IMR-90 (cell line): ENCODE results near the gene SUCLA2. TPM values are rescaled to one million over a fixed set of nuclear protein-coding genes. Genes with fewer than 3 reads are reported as not detected.

Experiments used
- ATAC-seq: fragments of 200-7000 bp; cut with Tn5 transposase; 2 replicates; pipeline ENCODE4 v1.9.1; 2020; ENCODE audit warnings: low read depth, mild to moderate bottlenecking, moderate library complexity
- Bru-seq: library from RNA; stranded (reverse); fragments of 400-500 nt; gene quantifications from one replicate; lab custom pipeline; 2021; lab: Mats Ljungman, UMichigan
- BruChase-seq, 2 experiments: library from RNA; stranded (reverse); fragments of 400-500 nt; gene quantifications; one replicate each; lab custom pipeline; 2021; lab: Mats Ljungman, UMichigan
- BruUV-seq: library from RNA; stranded (reverse); fragments of 400-500 nt; replicated peaks from 2 replicates; lab custom pipeline; 2021; lab: Mats Ljungman, UMichigan
- CTCF ChIA-PET: fragments of 300-600 bp; formaldehyde crosslinking; extraction: SDS; loops from one replicate; lab custom pipeline; 2021; ENCODE audit warnings: antibody characterized with exemption; lab: Yijun Ruan, JAX
- POLR2A ChIA-PET: fragments of 300-600 bp; sonication (Branson Sonifier 250); formaldehyde crosslinking; loops from one replicate; lab custom pipeline; 2022; ENCODE audit warnings: antibody characterized with exemption; ENCODE audit not compliant: unreplicated experiment; lab: Charles Lee
- DNase-seq: peaks from one replicate; pipeline ENCODE4 v3.0.0; 2013
- H2AFZ ChIP-seq: replicated peaks from 2 replicates; pipeline ENCODE3; 2013; ENCODE audit warnings: low read length, mild to moderate bottlenecking; ENCODE audit not compliant: poor library complexity
- H2AK5ac ChIP-seq: 2 replicates; pipeline ENCODE4 v1.6.1; 2013; ENCODE audit warnings: low read depth, low read length, inconsistent platforms
- H2AK9ac ChIP-seq: replicated peaks from 2 replicates; pipeline ENCODE3; 2013; ENCODE audit warnings: mild to moderate bottlenecking, low read depth, low read length, moderate library complexity; ENCODE audit not compliant: poor library complexity
- H2BK120ac ChIP-seq: 2 replicates; pipeline ENCODE4 v1.6.1; 2013; ENCODE audit warnings: low read depth, low read length, inconsistent platforms
- H2BK15ac ChIP-seq: 3 replicates; pipeline ENCODE4 v1.6.1; 2013; ENCODE audit warnings: low read depth, low read length, inconsistent platforms
- H2BK20ac ChIP-seq: 2 replicates; pipeline ENCODE4 v1.6.1; 2013; ENCODE audit warnings: low read depth, mild to moderate bottlenecking, inconsistent platforms, low read length, moderate library complexity
- H2BK5ac ChIP-seq: 2 replicates; pipeline ENCODE4 v1.6.1; 2013; ENCODE audit warnings: mild to moderate bottlenecking, low read depth, low read length, inconsistent platforms; ENCODE audit not compliant: poor library complexity, severe bottlenecking
- H3K14ac ChIP-seq: replicated peaks from 2 replicates; pipeline ENCODE4 v1.6.1; 2013; ENCODE audit warnings: low read depth, low read length, inconsistent platforms
- H3K18ac ChIP-seq: 2 replicates; pipeline ENCODE4 v1.6.1; 2013; ENCODE audit warnings: low read depth, low read length, control low read depth
- H3K23ac ChIP-seq: 2 replicates; pipeline ENCODE4 v1.6.1; 2013; ENCODE audit warnings: low read depth, low read length, inconsistent platforms
- H3K27ac ChIP-seq: 2 replicates; pipeline ENCODE4 v1.5.1; 2013; ENCODE audit warnings: mild to moderate bottlenecking, control low read depth, low read length; ENCODE audit not compliant: insufficient read depth
- H3K27me3 ChIP-seq: 2 replicates; pipeline ENCODE4 v1.6.1; 2013; ENCODE audit warnings: low read length; ENCODE audit not compliant: control insufficient read depth, insufficient read depth
- H3K36me3 ChIP-seq: 2 replicates; pipeline ENCODE4 v1.6.1; 2013; ENCODE audit warnings: low read length, mixed read lengths; ENCODE audit not compliant: control insufficient read depth, insufficient read depth
- H3K4ac ChIP-seq: 2 replicates; pipeline ENCODE4 v1.6.1; 2013; ENCODE audit warnings: low read depth, low read length, inconsistent platforms
- H3K4me1 ChIP-seq: 2 replicates; pipeline ENCODE4 v1.6.1; 2013; ENCODE audit warnings: low read length, mixed read lengths; ENCODE audit not compliant: control insufficient read depth, insufficient read depth
- H3K4me2 ChIP-seq: 2 replicates; pipeline ENCODE4 v1.6.1; 2013; ENCODE audit warnings: low read depth, mild to moderate bottlenecking, control low read depth, low read length, moderate library complexity
- H3K4me3 ChIP-seq: 2 replicates; pipeline ENCODE4 v1.5.1; 2013; ENCODE audit warnings: low read depth, mild to moderate bottlenecking, control low read depth, low read length, moderate library complexity; ENCODE audit not compliant: insufficient read depth
- H3K56ac ChIP-seq: 2 replicates; pipeline ENCODE4 v1.6.1; 2013; ENCODE audit warnings: low read length, inconsistent platforms; ENCODE audit not compliant: insufficient read depth; ENCODE audit errors: extremely low read depth
- H3K79me1 ChIP-seq, 2 experiments: 2 replicates each; pipeline ENCODE4 v1.6.1; 2013; ENCODE audit warnings: low read length in 2 of 2, inconsistent platforms in 1 of 2, low read depth in 1 of 2
- H3K9ac ChIP-seq: 2 replicates; pipeline ENCODE4 v1.6.1; 2013; ENCODE audit warnings: low read depth, low read length, control low read depth
- H3K9me1 ChIP-seq: 2 replicates; pipeline ENCODE4 v1.6.1; 2013; ENCODE audit warnings: low read length, inconsistent platforms; ENCODE audit not compliant: insufficient read depth
- H3K9me3 ChIP-seq: 2 replicates; pipeline ENCODE4 v1.6.1; 2013; ENCODE audit warnings: low read length; ENCODE audit not compliant: control insufficient read depth, insufficient read depth
- H4K20me1 ChIP-seq: 2 replicates; pipeline ENCODE4 v1.6.1; 2013; ENCODE audit warnings: low read length, inconsistent platforms; ENCODE audit not compliant: insufficient read depth
- H4K5ac ChIP-seq: 2 replicates; pipeline ENCODE4 v1.6.1; 2013; ENCODE audit warnings: mild to moderate bottlenecking, low read depth, low read length, control low read depth
- H4K8ac ChIP-seq, 2 experiments: 2 replicates each; pipeline ENCODE4 v1.6.1; 2013; ENCODE audit warnings: low read depth in 2 of 2, low read length in 2 of 2, control low read depth in 1 of 2, inconsistent platforms in 1 of 2
- H4K91ac ChIP-seq: 2 replicates; pipeline ENCODE4 v1.6.1; 2013; ENCODE audit warnings: low read depth, low read length, inconsistent platforms; ENCODE audit not compliant: insufficient read depth
- BHLHE40 ChIP-seq: fragments of 150-350 bp; IDR thresholded peaks from 2 replicates; pipeline ENCODE4 v1.6.1; 2016; ENCODE audit warnings: mild to moderate bottlenecking, low read depth, low read length
- CHD1 ChIP-seq: IDR thresholded peaks from 2 replicates; pipeline ENCODE4 v1.6.1; 2012; ENCODE audit warnings: low read depth, low read length, improper control_type of control experiment
- MAZ ChIP-seq: IDR thresholded peaks from 2 replicates; pipeline ENCODE4 v1.6.1; 2012; ENCODE audit warnings: low read depth, mild to moderate bottlenecking, low read length, improper control_type of control experiment, moderate library complexity, borderline replicate concordance
- POLR2A ChIP-seq: IDR thresholded peaks from 2 replicates; pipeline ENCODE4 v1.6.1; 2012; ENCODE audit warnings: mild to moderate bottlenecking, low read depth, low read length
- WGBS, 2 experiments: methylation state at CpG; one replicate each; pipeline versions ENCODE4 v1.1.5 to v1.1.7; 2013; ENCODE audit warnings: missing lambda C conversion rate in 2 of 2; ENCODE audit not compliant: insufficient read length in 1 of 2; ENCODE audit errors: extremely low coverage in 2 of 2; 5-methylcytosine and 5-hydroxymethylcytosine counted together
- dilution Hi-C: fragments of 300-500 bp; cut with HindIII; formaldehyde crosslinking; loops from one replicate; pipeline ENCODE4 v1.14.3; 2018; ENCODE audit warnings: low sequenced_read_pairs; ENCODE audit not compliant: unreplicated experiment
- in situ Hi-C: fragments of 300-500 bp; cut with MboI; formaldehyde crosslinking; loops from 3 replicates; pipeline ENCODE4 v1.14.3; 2019; ENCODE audit warnings: low sequenced_read_pairs, inconsistent platforms, mixed read lengths
- intact Hi-C: fragments of 100-400 bp; cut with micrococcal nuclease; formaldehyde crosslinking; loops from 2 replicates; pipeline ENCODE4 v1.10.0; 2022
- long read RNA-seq: library from polyadenylated mRNA; unstranded; transcript quantifications from one replicate; pipeline ENCODE4 v2.0.0, GENCODE V29; 2021; ENCODE audit not compliant: unreplicated experiment
- polyA plus RNA-seq, 3 experiments: library from polyadenylated mRNA; depleted of rRNA; stranded (reverse); fragments of >200 nt; gene quantifications; 2 replicates each; pipeline ENCODE4 v1.2.3, GENCODE V29; 2012; ENCODE audit warnings: low replicate concordance in 1 of 3
- total RNA-seq: library from RNA; depleted of rRNA; stranded (reverse); fragments of >200 nt; gene quantifications from 2 replicates; pipeline ENCODE4 v1.2.3, GENCODE V29; 2012; rRNA removed

Gene SUCLA2
- total RNA-seq (31.5 and 50.5 TPM in 2 replicates), polyA plus RNA-seq (2012; rRNA removed) (29.5 and 36.1 TPM in 2 replicates), Bru-seq, nascent RNA (percentile 74 among the genes with signal in this experiment), BruChase-seq, experiment 1, labeled RNA remaining after a 6-hour chase (percentile 71 among the genes with signal in this experiment), BruChase-seq, experiment 2, labeled RNA remaining after a 2-hour chase (percentile 69 among the genes with signal in this experiment)
- polyA plus RNA-seq (2012; cell fraction: cytosol; rRNA removed) = 5.4 and 9.9 TPM in 2 replicates
- 2.6 and 12.7 TPM in 2 replicates for polyA plus RNA-seq (2012; cell fraction: nucleus; rRNA removed; ENCODE audit: low replicate concordance)
- long read RNA-seq, transcript SUCLA2-219 (11 exons, 2,111 nt) = major isoform, 74 of 81 reads
- long read RNA-seq, partial matches to known transcripts = 2 of 81 reads
- long read RNA-seq, other reads (novel, unspliced or antisense) = 4 of 81 reads

- peak within 1 kb of the TSS; percentile 88 for H2AK9ac ChIP-seq
- H2BK15ac ChIP-seq = no peak within 1 kb of the TSS
- peak within 1 kb of the TSS; percentile 49 to 89 for H4K8ac ChIP-seq
- 5% methylated on average over 45 of the region's 52 CpGs; no CpG with 5 or more reads in 1 of the 2 experiments for WGBS, 2 experiments
- peaks cover 10 to 32% of the 10 kb centered on the region in 2 experiments for H3K79me1 ChIP-seq
- H3K36me3 ChIP-seq = peaks cover 2% of the 10 kb centered on the region; the same call in 1 of the 2 replicates
- dilution Hi-C loops = no loop called here
- peak within 1 kb of the TSS; percentile 33; the same call in 1 of the 2 replicates for H2BK120ac ChIP-seq
- H3K9ac ChIP-seq = peak within 1 kb of the TSS; percentile 90
- H3K4me3 ChIP-seq = peak within 1 kb of the TSS; percentile 84
- H3K27me3 ChIP-seq = no peaks in the 10 kb centered on the region
- ATAC-seq (peak; percentile 100), DNase-seq (peak; percentile 82)
- peak within 1 kb of the TSS; percentile 95 for H2AFZ ChIP-seq
- peak within 1 kb of the TSS; percentile 81 for H4K91ac ChIP-seq
- H3K56ac ChIP-seq = peak within 1 kb of the TSS; percentile 59
- peak within 1 kb of the TSS; percentile 59 for H2BK5ac ChIP-seq
- H3K9me3 ChIP-seq = no peaks in the 10 kb centered on the region
- POLR2A ChIA-PET = interaction anchor here (0.6 kb wide), 1 partner anchor 55 kb away, joined by 7 read pairs; no protein-coding TSS in a partner anchor
- intact Hi-C loops = no loop called here
- H2AK5ac ChIP-seq = peak within 1 kb of the TSS; percentile 33; the same call in 1 of the 2 replicates
- peak within 1 kb of the TSS; percentile 83 for H4K5ac ChIP-seq
- peak within 1 kb of the TSS; percentile 92 for H3K14ac ChIP-seq
- peak within 1 kb of the TSS; percentile 57 for H3K23ac ChIP-seq
- in situ Hi-C loops = no loop called here
- peaks cover 3% of the 10 kb centered on the region; the same call in 1 of the 2 replicates for H4K20me1 ChIP-seq
- H3K4me2 ChIP-seq = peak within 1 kb of the TSS; percentile 94
- H2BK20ac ChIP-seq = peak within 1 kb of the TSS; percentile 66; the same call in 1 of the 2 replicates
- no TSS peak for BruUV-seq
- H3K9me1 ChIP-seq = 0 out of 2 replicates have a peak, but pooled peaks cover 7% of the 10 kb centered on the region
- no peak within 1 kb of the TSS; the same call in 1 of the 2 replicates for H3K18ac ChIP-seq
- peaks cover 3% of the 10 kb centered on the region; the same call in 1 of the 2 replicates for H3K4me1 ChIP-seq
- peak; percentile 68; the same call in 1 of the 2 replicates for TF ChIP-seq POLR2A
- no peak for TF ChIP-seq CHD1
- peak; percentile 73 for TF ChIP-seq BHLHE40
- TF ChIP-seq MAZ = peak; percentile 74; the same call in 1 of the 2 replicates
- CTCF ChIA-PET = interaction anchor here (0.8 kb wide), 1 partner anchor 13 kb away, joined by 6 read pairs; no protein-coding TSS in a partner anchor
- H3K27ac ChIP-seq = peak within 1 kb of the TSS; percentile 83
- H3K4ac ChIP-seq = peak within 1 kb of the TSS; percentile 89
Measured at GRCh38 chr13:48001114-48001881, at the start of gene SUCLA2. TSS of gene SUCLA2 (minus strand) at chr13:48001273. CDS start at chr13:48001269, 4 bp downstream.
